Cardiac muscle cell (in vitro differentiated cells and primary cell): ENCODE data around the gene EP400. TPM values are rescaled to one million over a fixed set of nuclear protein-coding genes. Genes with fewer than 3 reads are reported as not detected.

Source experiments
- DNase-seq, 2 donors: peaks; one replicate each; pipeline versions ENCODE4 v3.0.0 to v3.0.0-alpha.2; 2010 to 2017; ENCODE audit warnings: low read depth in 1 of 2, low spot score in 1 of 2
- H3K27ac ChIP-seq: fragments of 200-600 bp; sonication (generic); 2 replicates; pipeline ENCODE4 v1.5.1; 2016
- H3K27me3 ChIP-seq: fragments of 200-600 bp; sonication (generic); 2 replicates; pipeline ENCODE4 v1.6.0; 2016; ENCODE audit warnings: control low read depth
- H3K36me3 ChIP-seq: fragments of 200-600 bp; sonication (generic); 2 replicates; pipeline ENCODE4 v1.5.1; 2016; ENCODE audit warnings: control low read depth
- H3K4me1 ChIP-seq: fragments of 200-600 bp; sonication (generic); 2 replicates; pipeline ENCODE4 v1.8.1; 2017; ENCODE audit warnings: low read depth, mild to moderate bottlenecking, mixed run types
- H3K4me3 ChIP-seq: fragments of 200-600 bp; sonication (generic); 2 replicates; pipeline ENCODE4 v1.5.1; 2016; ENCODE audit warnings: mild to moderate bottlenecking
- H3K9me3 ChIP-seq: fragments of 200-600 bp; sonication (generic); 2 replicates; pipeline ENCODE4 v1.5.1; 2017; ENCODE audit warnings: low read depth, mild to moderate bottlenecking, control low read depth
- polyA plus RNA-seq: library from polyadenylated mRNA; unstranded; fragments of >200 nt; fragmentation: Nextera tagmentation; extraction: Ambion mirVana; gene quantifications from 2 replicates; pipeline ENCODE4 v1.2.1, GENCODE V29; 2016
- total RNA-seq: library from RNA; depleted of rRNA; stranded (reverse); fragments of >200 nt; gene quantifications from 2 replicates; pipeline ENCODE4 v1.2.3, GENCODE V29; 2016
- TF ChIP-seq, protein P1 (sequence below): IDR thresholded peaks from 2 replicates; pipeline ENCODE4 v1.5.1; 2012; ENCODE audit warnings: low read depth, mild to moderate bottlenecking, low read length

Gene EP400
- total and polyA plus RNA-seq, 2 experiments from 2014 or later = 14.6 to 28.4 TPM

DNA sequence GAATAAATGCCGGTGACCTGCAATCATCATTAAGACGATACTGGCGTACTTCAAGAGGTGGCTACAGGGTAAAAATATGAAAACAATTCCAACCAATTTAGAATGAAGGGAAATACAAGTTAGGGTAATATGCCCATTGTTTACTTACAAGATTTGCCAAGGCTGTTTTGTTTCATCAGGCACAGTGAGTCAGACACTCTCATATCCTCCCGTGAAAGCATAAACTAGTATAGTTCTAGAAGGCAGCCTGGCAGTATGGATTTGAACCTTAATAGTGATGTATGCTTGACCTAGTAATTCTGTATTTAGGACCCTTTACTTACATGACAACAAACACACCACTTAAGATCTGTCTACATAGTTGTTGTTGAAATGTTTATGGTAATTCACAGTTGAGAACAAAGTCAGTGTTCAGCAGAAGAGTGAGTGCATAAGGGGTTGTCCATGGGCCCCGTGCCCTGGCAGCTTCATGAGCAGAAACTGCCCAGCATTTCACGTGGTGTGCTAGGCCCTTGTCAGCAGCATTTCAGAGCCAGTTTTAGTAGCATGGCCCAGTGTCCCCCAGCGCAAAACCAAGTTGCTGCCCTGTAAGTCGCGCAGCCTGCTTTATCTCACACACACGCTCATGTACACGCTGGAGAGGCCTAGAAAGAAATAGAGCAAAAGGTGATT lies 80.8 kb downstream of the EP400 start:
- Histone ChIP-seq H3K4me3 (no peak overlapping the region), H3K9me3 (no peaks in the 10 kb centered on the region), H3K27ac (no peak overlapping the region), H3K4me1 (no peaks in the 10 kb centered on the region), H3K27me3 (no peaks in the 10 kb centered on the region), H3K36me3 (peaks cover 51% of the 10 kb centered on the region)
- TF ChIP-seq, protein P1, sequence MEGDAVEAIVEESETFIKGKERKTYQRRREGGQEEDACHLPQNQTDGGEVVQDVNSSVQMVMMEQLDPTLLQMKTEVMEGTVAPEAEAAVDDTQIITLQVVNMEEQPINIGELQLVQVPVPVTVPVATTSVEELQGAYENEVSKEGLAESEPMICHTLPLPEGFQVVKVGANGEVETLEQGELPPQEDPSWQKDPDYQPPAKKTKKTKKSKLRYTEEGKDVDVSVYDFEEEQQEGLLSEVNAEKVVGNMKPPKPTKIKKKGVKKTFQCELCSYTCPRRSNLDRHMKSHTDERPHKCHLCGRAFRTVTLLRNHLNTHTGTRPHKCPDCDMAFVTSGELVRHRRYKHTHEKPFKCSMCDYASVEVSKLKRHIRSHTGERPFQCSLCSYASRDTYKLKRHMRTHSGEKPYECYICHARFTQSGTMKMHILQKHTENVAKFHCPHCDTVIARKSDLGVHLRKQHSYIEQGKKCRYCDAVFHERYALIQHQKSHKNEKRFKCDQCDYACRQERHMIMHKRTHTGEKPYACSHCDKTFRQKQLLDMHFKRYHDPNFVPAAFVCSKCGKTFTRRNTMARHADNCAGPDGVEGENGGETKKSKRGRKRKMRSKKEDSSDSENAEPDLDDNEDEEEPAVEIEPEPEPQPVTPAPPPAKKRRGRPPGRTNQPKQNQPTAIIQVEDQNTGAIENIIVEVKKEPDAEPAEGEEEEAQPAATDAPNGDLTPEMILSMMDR = no peak
- peak in 1 of 2 donors; percentile 8 for DNase-seq

DNA sequence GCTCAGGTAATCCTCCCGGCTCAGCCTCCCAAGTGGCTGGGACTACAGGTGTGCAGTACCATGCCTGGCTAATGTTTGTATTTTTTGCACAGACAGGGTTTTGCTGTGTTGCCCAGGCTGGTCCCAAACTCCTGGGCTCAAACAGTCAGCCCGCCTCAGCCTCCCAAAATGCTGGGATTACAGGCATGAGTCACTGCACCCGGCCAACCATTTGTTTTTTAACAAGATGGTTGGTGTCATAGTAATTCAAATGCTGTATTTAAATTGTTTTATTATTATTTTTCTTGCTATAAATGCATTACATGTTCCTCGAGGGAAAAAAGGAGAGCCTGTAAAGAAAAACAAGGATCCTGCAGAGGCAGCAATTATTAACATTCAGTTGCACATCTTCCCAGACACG lies 83.9 kb downstream of the EP400 start:
- Histone ChIP-seq H3K9me3 (no peaks in the 10 kb centered on the region), H3K36me3 (peaks cover 43% of the 10 kb centered on the region), H3K4me3 (no peak overlapping the region), H3K27ac (no peak overlapping the region), H3K4me1 (no peaks in the 10 kb centered on the region), H3K27me3 (no peaks in the 10 kb centered on the region)
- TF ChIP-seq, protein P1 = no peak
- no peak for DNase-seq

DNA sequence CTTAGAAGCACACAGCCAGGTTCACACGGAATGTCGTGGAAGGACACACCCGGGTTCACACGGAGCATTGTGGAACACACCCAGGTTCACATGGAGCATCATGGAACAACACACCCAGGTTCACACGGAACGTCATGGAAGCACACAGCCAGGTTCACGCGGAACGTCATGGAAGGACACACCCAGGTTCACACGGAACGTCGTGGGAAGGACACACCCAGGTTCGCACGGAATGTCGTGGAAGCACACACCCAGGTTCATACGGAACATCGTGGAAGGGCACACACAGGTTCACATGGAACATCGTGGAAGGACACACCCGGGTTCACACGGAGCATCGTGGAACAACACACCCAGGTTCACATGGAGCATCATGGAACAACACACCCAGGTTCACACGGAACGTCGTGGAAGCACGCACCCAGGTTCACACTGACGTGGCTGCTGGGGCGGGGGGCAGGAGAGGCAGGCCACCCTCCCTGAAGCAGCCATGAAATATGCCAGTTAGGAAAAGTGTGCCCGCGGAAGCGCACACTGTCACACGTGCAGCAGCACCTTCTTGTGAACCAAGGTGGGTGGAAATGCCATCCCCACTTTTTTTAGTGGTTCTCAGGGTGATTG lies 86.4 kb downstream of the EP400 start:
- Histone ChIP-seq H3K36me3 (peaks cover 35% of the 10 kb centered on the region), H3K27me3 (no peaks in the 10 kb centered on the region), H3K27ac (no peak overlapping the region), H3K9me3 (no peaks in the 10 kb centered on the region), H3K4me1 (no peaks in the 10 kb centered on the region), H3K4me3 (no peak overlapping the region)
- TF ChIP-seq, protein P1 = no peak
- DNase-seq = no peak

DNA sequence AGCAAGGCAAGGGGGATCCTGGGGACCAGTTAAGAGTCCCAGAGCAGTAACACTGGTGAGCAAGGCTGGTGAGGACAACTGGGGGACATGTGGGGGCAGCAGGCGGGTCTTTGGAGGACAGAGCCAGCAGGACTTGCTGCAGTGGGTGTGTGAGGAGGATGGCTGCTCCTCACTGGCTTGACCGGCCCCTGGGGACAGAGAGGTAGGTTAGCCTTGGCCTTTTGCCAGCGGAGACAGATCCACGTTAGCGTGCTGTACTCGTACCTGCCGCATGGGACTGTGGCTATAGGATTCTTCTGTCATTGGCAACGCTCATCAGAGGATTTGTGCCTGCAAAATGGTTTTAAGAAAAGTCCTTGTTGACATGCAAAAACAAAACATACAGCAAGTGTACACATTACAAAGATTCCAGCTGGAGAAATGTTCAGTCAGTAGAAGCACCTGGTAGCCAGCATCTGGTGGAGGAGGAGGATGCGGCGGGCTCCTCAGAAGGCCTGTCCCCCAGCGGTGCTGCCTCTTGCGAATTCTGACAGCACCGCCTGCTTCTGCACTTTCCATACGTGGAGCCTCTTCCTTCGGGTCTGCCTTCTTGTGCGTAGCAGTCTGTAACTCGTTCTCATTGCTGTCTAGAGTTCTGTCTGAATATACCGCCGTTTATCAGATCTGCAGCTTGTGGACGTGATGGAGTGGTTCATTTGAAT lies 91.3 kb downstream of the EP400 start:
- no peak overlapping the region for H3K4me3 ChIP-seq
- TF ChIP-seq, protein P1 = no peak
- DNase-seq = no peak
- no peaks in the 10 kb centered on the region for H3K27me3 ChIP-seq
- H3K9me3 ChIP-seq = no peaks in the 10 kb centered on the region
- peaks cover 44% of the 10 kb centered on the region for H3K36me3 ChIP-seq
- no peaks in the 10 kb centered on the region for H3K4me1 ChIP-seq
- H3K27ac ChIP-seq = no peak overlapping the region

DNA sequence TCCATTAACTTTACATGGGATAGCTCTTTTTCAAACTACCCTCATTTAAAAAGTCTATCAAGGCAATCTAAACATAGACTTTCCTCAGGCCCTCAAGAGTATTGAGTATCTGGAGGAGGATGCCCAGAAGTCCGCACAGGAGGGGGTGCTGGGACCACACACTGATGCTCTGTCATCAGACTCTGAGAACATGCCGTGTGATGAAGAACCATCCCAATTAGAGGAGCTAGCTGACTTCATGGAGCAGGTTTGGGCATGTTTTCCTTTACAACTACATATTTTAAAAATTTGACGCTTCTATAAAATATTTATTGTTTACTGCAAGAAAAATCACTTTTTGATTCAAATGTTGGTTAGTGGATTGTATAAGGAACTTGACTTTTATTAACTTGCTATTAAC lies 93.5 kb downstream of the EP400 start:
- H3K27ac ChIP-seq = no peak overlapping the region
- DNase-seq = no peak
- no peak overlapping the region for H3K4me3 ChIP-seq
- TF ChIP-seq, protein P1 = no peak
- peaks cover 32% of the 10 kb centered on the region for H3K36me3 ChIP-seq
- no peaks in the 10 kb centered on the region for H3K27me3 ChIP-seq
- no peaks in the 10 kb centered on the region for H3K4me1 ChIP-seq
- no peaks in the 10 kb centered on the region for H3K9me3 ChIP-seq
